HCT116 (cell line): ENCODE measurements around the gene P2RY12. TPM values are rescaled to one million over a fixed set of nuclear protein-coding genes. Genes with fewer than 3 reads are reported as not detected.
"Not testable (repeated sequence)": the region's sequence is repeated elsewhere in the genome, so short reads cannot be mapped to it uniquely, and the experiment has no call there.

ENCODE experiments used
- ATAC-seq: fragments of 200-7000 bp; cut with Tn5 transposase; 2 replicates; pipeline ENCODE4 v1.9.1; 2020; ENCODE audit warnings: mild to moderate bottlenecking, moderate library complexity
- BruUV-seq: library from RNA; stranded (reverse); fragments of 400-500 nt; replicated peaks from 2 replicates; lab custom pipeline; 2021; lab: Mats Ljungman, UMichigan
- CTCF ChIA-PET: fragments of 300-600 bp; sonication (Branson Sonifier 250); formaldehyde crosslinking; loops from one replicate; lab custom pipeline; 2021; ENCODE audit warnings: antibody characterized with exemption; lab: Charles Lee
- POLR2A ChIA-PET: fragments of 300-600, 350-600 bp; sonication (Branson Sonifier 250); formaldehyde crosslinking; loops from one replicate; lab custom pipeline; 2021; ENCODE audit warnings: antibody characterized with exemption; lab: Charles Lee
- RAD21 ChIA-PET, 2 experiments: fragments of 300-600 bp; sonication (Branson Sonifier 250); formaldehyde crosslinking; loops; one replicate each; lab custom pipeline; 2023; ENCODE audit warnings: low total read pairs in 2 of 2; ENCODE audit not compliant: uncharacterized antibody in 2 of 2, unreplicated experiment in 2 of 2, low non-redundant PET in 1 of 2; lab: Charles Lee
- DNase-seq: peaks from one replicate; pipeline ENCODE4 v3.0.0-alpha.2; 2010; ENCODE audit warnings: low read depth, low spot score
- H2AFZ ChIP-seq: fragments of 200-600 bp; shearing (Covaris generic), sonication (generic); 2 replicates; pipeline ENCODE4 v1.6.1; 2017; ENCODE audit warnings: low read depth, mixed run types, mixed read lengths, antibody characterized with exemption, low read length; ENCODE audit not compliant: poor library complexity, severe bottlenecking
- H3K27ac ChIP-seq: 2 replicates; pipeline ENCODE4 v1.5.1; 2012; ENCODE audit warnings: low read depth, low read length
- H3K27me3 ChIP-seq: fragments of 200-600 bp; sonication (generic); 2 replicates; pipeline ENCODE4 v1.6.1; 2016; ENCODE audit warnings: mixed run types, low read length, mixed read lengths; ENCODE audit not compliant: insufficient read depth
- H3K36me3 ChIP-seq, 2 experiments: fragments of 200-500 bp in 1 of 2; fragments of 200-600 bp in 1 of 2; sonication (Bioruptor generic) in 1 of 2; sonication (generic) in 1 of 2; 2 replicates each; pipeline versions ENCODE4 v1.5.1 to v1.6.1; 2014 to 2016; ENCODE audit warnings: low read length in 2 of 2, inconsistent platforms in 1 of 2, mixed read lengths in 1 of 2, mixed run types in 1 of 2; ENCODE audit not compliant: insufficient read depth in 2 of 2, control insufficient read depth in 1 of 2
- H3K4me1 ChIP-seq, 2 experiments: fragments of 200-600 bp in 1 of 2; sonication (generic) in 1 of 2; 2 replicates each; pipeline versions ENCODE4 v1.5.1 to v1.6.1; 2012 to 2017; ENCODE audit warnings: low read length in 2 of 2, inconsistent platforms in 1 of 2, mild to moderate bottlenecking in 1 of 2, mixed read lengths in 1 of 2, mixed run types in 1 of 2, moderate library complexity in 1 of 2; ENCODE audit not compliant: insufficient read depth in 2 of 2, control insufficient read depth in 1 of 2
- H3K4me2 ChIP-seq: fragments of 200-600 bp; sonication (generic); 2 replicates; pipeline ENCODE4 v1.6.1; 2017; ENCODE audit warnings: mixed run types, low read length, mixed read lengths
- H3K4me3 ChIP-seq, 2 experiments: fragments of 200-600 bp in 1 of 2; sonication (generic) in 1 of 2; replicated peaks in 1 of 2; 2 replicates each; pipeline ENCODE4 v1.5.1; 2011 to 2016; ENCODE audit warnings: low read length in 2 of 2, control low read depth in 1 of 2, low read depth in 1 of 2, mild to moderate bottlenecking in 1 of 2, mixed read lengths in 1 of 2, mixed run types in 1 of 2
- H3K79me2 ChIP-seq: fragments of 200-600 bp; sonication (generic); 2 replicates; pipeline ENCODE4 v1.6.1; 2017; ENCODE audit warnings: mild to moderate bottlenecking, mixed run types, low read length, moderate library complexity, mixed read lengths; ENCODE audit not compliant: insufficient read depth
- H3K9ac ChIP-seq: fragments of 200-600 bp; sonication (generic); 2 replicates; pipeline ENCODE4 v1.6.1; 2016; ENCODE audit warnings: low read length, mixed read lengths
- H3K9me2 ChIP-seq: fragments of 200-600 bp; sonication (generic), shearing (Covaris generic); 2 replicates; pipeline ENCODE4 v1.6.1; 2017; ENCODE audit warnings: mixed run types, mild to moderate bottlenecking, moderate library complexity; ENCODE audit not compliant: insufficient read depth
- H3K9me3 ChIP-seq, 2 experiments: fragments of 200-500 bp in 1 of 2; fragments of 200-600 bp in 1 of 2; sonication (Bioruptor generic) in 1 of 2; sonication (generic) in 1 of 2; 2 replicates each; pipeline ENCODE4 v1.6.1; 2014 to 2017; ENCODE audit warnings: low read length in 2 of 2, mixed read lengths in 2 of 2, inconsistent platforms in 1 of 2, low read depth in 1 of 2, mild to moderate bottlenecking in 1 of 2, mixed run types in 1 of 2, moderate library complexity in 1 of 2; ENCODE audit not compliant: control insufficient read depth in 1 of 2, insufficient read depth in 1 of 2
- H4K20me1 ChIP-seq: fragments of 200-600 bp; sonication (generic), shearing (Covaris generic); 2 replicates; pipeline ENCODE4 v1.6.1; 2017; ENCODE audit warnings: mixed run types, mild to moderate bottlenecking, moderate library complexity; ENCODE audit not compliant: insufficient read depth
- ELF1 ChIP-seq: IDR thresholded peaks from 2 replicates; pipeline ENCODE4 v1.6.1; 2012; ENCODE audit warnings: low read depth, borderline replicate concordance
- EZH2 ChIP-seq: fragments of 200-600 bp; sonication (generic); IDR thresholded peaks from 2 replicates; pipeline ENCODE4 v1.6.1; 2017; ENCODE audit warnings: antibody characterized with exemption, mixed run types
- FOSL1 ChIP-seq: IDR thresholded peaks from 2 replicates; pipeline ENCODE4 v1.6.1; 2012; ENCODE audit warnings: low read depth
- JUND ChIP-seq: IDR thresholded peaks from 2 replicates; pipeline ENCODE4 v1.6.1; 2012
- MAX ChIP-seq: IDR thresholded peaks from 2 replicates; pipeline ENCODE4 v1.6.1; 2012
- POLR2AphosphoS5 ChIP-seq: IDR thresholded peaks from 2 replicates; pipeline ENCODE4 v1.6.1; 2011; ENCODE audit warnings: mild to moderate bottlenecking, low read depth, low read length, moderate library complexity
- RAD21 ChIP-seq: IDR thresholded peaks from 2 replicates; pipeline ENCODE4 v1.6.1; 2012; ENCODE audit warnings: low read depth, mild to moderate bottlenecking
- SP1 ChIP-seq: IDR thresholded peaks from 2 replicates; pipeline ENCODE4 v1.6.1; 2012; ENCODE audit warnings: low read depth
- SRF ChIP-seq: IDR thresholded peaks from 2 replicates; pipeline ENCODE4 v1.6.1; 2012; ENCODE audit warnings: low read depth
- TCF7L2 ChIP-seq: IDR thresholded peaks from 2 replicates; pipeline ENCODE4 v1.7.0; 2011; ENCODE audit warnings: borderline replicate concordance, inconsistent platforms; ENCODE audit not compliant: insufficient read depth, insufficient read length; ENCODE audit errors: extremely low read depth
- YY1 ChIP-seq: IDR thresholded peaks from 2 replicates; pipeline ENCODE4 v1.6.1; 2011; ENCODE audit warnings: low read length, low read depth, moderate library complexity, mild to moderate bottlenecking; ENCODE audit not compliant: insufficient replicate concordance; ENCODE audit errors: extremely low read depth
- ZFX ChIP-seq: fragments of 450-650 bp; IDR thresholded peaks from 2 replicates; pipeline ENCODE4 v1.6.1; 2017
- ZNF274 ChIP-seq: fragments of 200-500 bp; sonication (Bioruptor generic); IDR thresholded peaks from 2 replicates; pipeline ENCODE4 v1.6.1; 2014; ENCODE audit warnings: mild to moderate bottlenecking, low read depth, low read length, inconsistent platforms
- intact Hi-C: fragments of 100-400 bp; cut with micrococcal nuclease; formaldehyde crosslinking; loops from 2 replicates; pipeline ENCODE4 v1.10.0; 2022
- total RNA-seq: library from RNA; stranded (reverse); gene quantifications from one replicate; pipeline ENCODE4 v1.2.1, GENCODE V29; 2021; ENCODE audit not compliant: unreplicated experiment
- TF ChIP-seq, protein P1 (sequence below), 3 experiments: fragments of 200-600 bp in 1 of 3; sonication (generic) in 1 of 3; IDR thresholded peaks in 2 of 3; conservative IDR thresholded peaks in 1 of 3; 2 replicates each; pipeline ENCODE4 v1.5.1; 2012 to 2017; ENCODE audit warnings: low read depth in 2 of 3, low read length in 2 of 3, antibody characterized with exemption in 1 of 3, borderline replicate concordance in 1 of 3, control low read depth in 1 of 3, mild to moderate bottlenecking in 1 of 3, mixed read lengths in 1 of 3, mixed run types in 1 of 3, moderate library complexity in 1 of 3; ENCODE audit not compliant: insufficient read depth in 1 of 3
- TF ChIP-seq, protein P2 (sequence below): IDR thresholded peaks from 2 replicates; pipeline ENCODE4 v1.6.1; 2012

P2RY12 gene
- total RNA-seq, 1 experiment from 2014 or later: not detected

GRCh38 chr3:151392191-151392590, 7.6 kb upstream of the P2RY12 start:
- H2AFZ ChIP-seq, RAD21 ChIA-PET, H3K27ac ChIP-seq, H3K36me3 ChIP-seq, H3K4me3 ChIP-seq, H3K27me3 ChIP-seq, H3K9me2 ChIP-seq, H3K4me2 ChIP-seq, ATAC-seq, H3K9ac ChIP-seq, intact Hi-C loops, H3K4me1 ChIP-seq, H3K79me2 ChIP-seq, BruUV-seq, DNase-seq, H4K20me1 ChIP-seq, H3K9me3 ChIP-seq, POLR2A ChIA-PET, CTCF ChIA-PET: not testable (repeated sequence)

- intact Hi-C loops: no loop called here
- Histone ChIP-seq H3K4me2 (no peak overlapping the region), H3K27ac (no peak overlapping the region), H3K9ac (no peak overlapping the region), H3K9me3 (no peaks in the 10 kb centered on the region), H3K4me1 (no peaks in the 10 kb centered on the region), H3K4me3 (no peak overlapping the region), H2AFZ (no peak overlapping the region), H3K36me3 (no peaks in the 10 kb centered on the region), H4K20me1 (no peaks in the 10 kb centered on the region)
- ChIA-PET POLR2A (no interaction called here), CTCF (no interaction called here), RAD21 (no interaction called here)
- no peak for DNase-seq
- BruUV-seq: no TSS peak
- TF ChIP-seq FOSL1 (no peak), JUND (no peak), ZFX (no peak), EZH2 (no peak), SP1 (no peak), POLR2AphosphoS5 (no peak), ZNF274 (no peak), RAD21 (no peak), TCF7L2 (no peak), YY1 (no peak), MAX (no peak), SRF (no peak), ELF1 (no peak)
- TF ChIP-seq, protein P1, sequence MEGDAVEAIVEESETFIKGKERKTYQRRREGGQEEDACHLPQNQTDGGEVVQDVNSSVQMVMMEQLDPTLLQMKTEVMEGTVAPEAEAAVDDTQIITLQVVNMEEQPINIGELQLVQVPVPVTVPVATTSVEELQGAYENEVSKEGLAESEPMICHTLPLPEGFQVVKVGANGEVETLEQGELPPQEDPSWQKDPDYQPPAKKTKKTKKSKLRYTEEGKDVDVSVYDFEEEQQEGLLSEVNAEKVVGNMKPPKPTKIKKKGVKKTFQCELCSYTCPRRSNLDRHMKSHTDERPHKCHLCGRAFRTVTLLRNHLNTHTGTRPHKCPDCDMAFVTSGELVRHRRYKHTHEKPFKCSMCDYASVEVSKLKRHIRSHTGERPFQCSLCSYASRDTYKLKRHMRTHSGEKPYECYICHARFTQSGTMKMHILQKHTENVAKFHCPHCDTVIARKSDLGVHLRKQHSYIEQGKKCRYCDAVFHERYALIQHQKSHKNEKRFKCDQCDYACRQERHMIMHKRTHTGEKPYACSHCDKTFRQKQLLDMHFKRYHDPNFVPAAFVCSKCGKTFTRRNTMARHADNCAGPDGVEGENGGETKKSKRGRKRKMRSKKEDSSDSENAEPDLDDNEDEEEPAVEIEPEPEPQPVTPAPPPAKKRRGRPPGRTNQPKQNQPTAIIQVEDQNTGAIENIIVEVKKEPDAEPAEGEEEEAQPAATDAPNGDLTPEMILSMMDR (IDR thresholded peaks at IDR 0.05 in 2 of 3, conservative IDR thresholded peaks at IDR 0.05 in 1 of 3; ENCODE audit: borderline replicate concordance in 1 of 3, insufficient read depth in 1 of 3, low read depth in 2 of 3, low read length in 2 of 3): no peak
- TF ChIP-seq, protein P2, sequence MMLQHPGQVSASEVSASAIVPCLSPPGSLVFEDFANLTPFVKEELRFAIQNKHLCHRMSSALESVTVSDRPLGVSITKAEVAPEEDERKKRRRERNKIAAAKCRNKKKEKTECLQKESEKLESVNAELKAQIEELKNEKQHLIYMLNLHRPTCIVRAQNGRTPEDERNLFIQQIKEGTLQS: no peak
- TF ChIP-seq, all 23 proteins: peak for 0
- no peaks in the 10 kb centered on the region for H3K9me2 ChIP-seq
- no peak for ATAC-seq
- no peaks in the 10 kb centered on the region for H3K79me2 ChIP-seq
- H3K27me3 ChIP-seq: no peaks in the 10 kb centered on the region
Measured at GRCh38 chr3:151391720-151392119, 7.2 kb upstream of the P2RY12 start.
